NCI-H2081 treated with DMSO at 0.1 percent for 48 hours (cell line): ENCODE results near the gene DCST1.

ENCODE experiments used
- DNase-seq: peaks from one replicate; lab custom pipeline; 2025; lab: John Stamatoyannopoulos, UW

The DCST1 gene

GRCh38 chr1:155000726-155001424, 32.7 kb upstream of the DCST1 start:
- DNase-seq = peak; percentile 63

GRCh38 chr1:155001425-155001674, 32.3 kb upstream of the DCST1 start:
- no peak for DNase-seq

GRCh38 chr1:155001675-155002463, 31.8 kb upstream of the DCST1 start:
- DNase-seq = peak; percentile 90

- DNase-seq = no peak
Measured at GRCh38 chr1:155002464-155003226, 31.0 kb upstream of the DCST1 start, which contains the start of gene ZBTB7B. ZBTB7B (plus strand) TSS chr1:155002802; CDS start chr1:155014661, 11,859 bp downstream.

GRCh38 chr1:155003227-155003765, 30.3 kb upstream of the DCST1 start:
- no peak for DNase-seq

- DNase-seq = no peak
Measured at GRCh38 chr1:155003766-155004351, 29.8 kb upstream of the DCST1 start.

GRCh38 chr1:155004352-155005075, 29.1 kb upstream of the DCST1 start:
- DNase-seq = no peak

GRCh38 chr1:155005076-155006011, 28.3 kb upstream of the DCST1 start:
- no peak for DNase-seq

- no peak for DNase-seq
Measured at GRCh38 chr1:155006601-155007101, 27.0 kb upstream of the DCST1 start.

- no peak for DNase-seq
Measured at GRCh38 chr1:155007251-155007828, 26.3 kb upstream of the DCST1 start.

GRCh38 chr1:155008015-155008941, 25.3 kb upstream of the DCST1 start:
- DNase-seq = no peak

- DNase-seq = no peak
Measured at GRCh38 chr1:155009221-155009711, 24.4 kb upstream of the DCST1 start.

GRCh38 chr1:155009742-155010141, 23.9 kb upstream of the DCST1 start:
- no peak for DNase-seq

- no peak for DNase-seq
Measured at GRCh38 chr1:155010211-155010918, 23.3 kb upstream of the DCST1 start.

- DNase-seq = no peak
Measured at GRCh38 chr1:155011004-155011416, 22.6 kb upstream of the DCST1 start.

GRCh38 chr1:155011437-155012025, 22.1 kb upstream of the DCST1 start:
- no peak for DNase-seq

GRCh38 chr1:155012026-155012546, 21.5 kb upstream of the DCST1 start:
- DNase-seq = no peak
